Lower lobe of right lung (tissue), 2 donors: Measurements from ENCODE around the gene SNX10. TPM values are rescaled to one million over a fixed set of nuclear protein-coding genes. Genes with fewer than 3 reads are reported as not detected.
"Not testable (repeated sequence)": the region's sequence is repeated elsewhere in the genome, so short reads cannot be mapped to it uniquely, and the experiment has no call there.

Experiments
- ATAC-seq, 2 donors: fragments of 200-7000 bp; cut with Tn5 transposase; one replicate each; pipeline ENCODE4 v1.9.1; 2020 to 2022; ENCODE audit warnings: mild to moderate bottlenecking in 2 of 2, moderate library complexity in 2 of 2
- DNase-seq: peaks from one replicate; pipeline ENCODE4 v3.0.0-alpha.2; 2020
- H3K27ac ChIP-seq: fragments of 200-600 bp; one replicate; pipeline ENCODE4 v1.8.0; 2022
- H3K27me3 ChIP-seq: fragments of 200-600 bp; one replicate; pipeline ENCODE4 v1.8.0; 2022; ENCODE audit warnings: low read depth
- H3K36me3 ChIP-seq: fragments of 200-600 bp; one replicate; pipeline ENCODE4 v1.8.0; 2022; ENCODE audit warnings: mild to moderate bottlenecking
- H3K4me1 ChIP-seq: fragments of 200-600 bp; one replicate; pipeline ENCODE4 v1.8.0; 2022
- H3K4me3 ChIP-seq: fragments of 200-600 bp; one replicate; pipeline ENCODE4 v1.8.0; 2022; ENCODE audit warnings: mild to moderate bottlenecking
- H3K9me3 ChIP-seq: fragments of 200-600 bp; one replicate; pipeline ENCODE4 v1.8.0; 2022
- intact Hi-C: fragments of 100-400 bp; cut with DNase I; formaldehyde crosslinking; loops from one replicate; pipeline ENCODE4 v1.11.0; 2022
- total RNA-seq: library from RNA; stranded (reverse); fragmentation: NEBNext Ultra II Directional; extraction: Animal tissue kit (Norgen Biotek cat#: 25700); gene quantifications from one replicate; pipeline ENCODE4 v1.2.1, GENCODE V29; 2021
- TF ChIP-seq, protein P1 (sequence below): fragments of 200-600 bp; IDR thresholded peaks from one replicate; pipeline ENCODE4 v1.8.0; 2022; ENCODE audit warnings: antibody characterized with exemption, mild to moderate bottlenecking
- donor health status: DM: no; HTN: yes; CAD: no; lungs with severe emphysema.

Gene SNX10
- total RNA-seq, 1 donor from 2014 or later, result 85.1 TPM

DNA sequence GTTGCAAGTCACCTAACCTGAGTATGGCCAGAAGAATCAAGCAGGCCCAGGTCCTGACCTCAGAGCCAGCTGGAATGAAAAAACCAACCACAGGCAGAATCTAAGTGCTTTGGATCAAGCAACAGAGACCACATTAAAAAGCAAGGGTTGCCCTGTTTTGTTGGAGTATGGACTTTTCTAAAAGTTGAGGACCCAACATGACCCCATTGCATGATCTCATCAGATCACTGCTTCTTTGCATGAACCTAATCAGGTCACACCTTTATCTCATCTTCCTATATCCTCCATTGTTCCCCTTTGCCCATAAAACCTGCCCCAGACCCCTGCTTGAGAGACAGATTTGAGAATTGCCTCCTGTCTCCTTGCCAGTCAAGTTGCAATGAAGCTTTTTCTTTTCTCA is 11.6 kb upstream of the SNX10 start:
- Histone ChIP-seq H3K27me3 (no peaks in the 10 kb centered on the region), H3K27ac (no peak overlapping the region), H3K36me3 (no peaks in the 10 kb centered on the region), H3K9me3 (no peaks in the 10 kb centered on the region), H3K4me1 (no peaks in the 10 kb centered on the region), H3K4me3 (no peak overlapping the region)
- TF ChIP-seq, protein P1, sequence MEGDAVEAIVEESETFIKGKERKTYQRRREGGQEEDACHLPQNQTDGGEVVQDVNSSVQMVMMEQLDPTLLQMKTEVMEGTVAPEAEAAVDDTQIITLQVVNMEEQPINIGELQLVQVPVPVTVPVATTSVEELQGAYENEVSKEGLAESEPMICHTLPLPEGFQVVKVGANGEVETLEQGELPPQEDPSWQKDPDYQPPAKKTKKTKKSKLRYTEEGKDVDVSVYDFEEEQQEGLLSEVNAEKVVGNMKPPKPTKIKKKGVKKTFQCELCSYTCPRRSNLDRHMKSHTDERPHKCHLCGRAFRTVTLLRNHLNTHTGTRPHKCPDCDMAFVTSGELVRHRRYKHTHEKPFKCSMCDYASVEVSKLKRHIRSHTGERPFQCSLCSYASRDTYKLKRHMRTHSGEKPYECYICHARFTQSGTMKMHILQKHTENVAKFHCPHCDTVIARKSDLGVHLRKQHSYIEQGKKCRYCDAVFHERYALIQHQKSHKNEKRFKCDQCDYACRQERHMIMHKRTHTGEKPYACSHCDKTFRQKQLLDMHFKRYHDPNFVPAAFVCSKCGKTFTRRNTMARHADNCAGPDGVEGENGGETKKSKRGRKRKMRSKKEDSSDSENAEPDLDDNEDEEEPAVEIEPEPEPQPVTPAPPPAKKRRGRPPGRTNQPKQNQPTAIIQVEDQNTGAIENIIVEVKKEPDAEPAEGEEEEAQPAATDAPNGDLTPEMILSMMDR, result no peak
- intact Hi-C loops, result no loop called here
- DNase-seq (no peak), ATAC-seq (no peak)

DNA sequence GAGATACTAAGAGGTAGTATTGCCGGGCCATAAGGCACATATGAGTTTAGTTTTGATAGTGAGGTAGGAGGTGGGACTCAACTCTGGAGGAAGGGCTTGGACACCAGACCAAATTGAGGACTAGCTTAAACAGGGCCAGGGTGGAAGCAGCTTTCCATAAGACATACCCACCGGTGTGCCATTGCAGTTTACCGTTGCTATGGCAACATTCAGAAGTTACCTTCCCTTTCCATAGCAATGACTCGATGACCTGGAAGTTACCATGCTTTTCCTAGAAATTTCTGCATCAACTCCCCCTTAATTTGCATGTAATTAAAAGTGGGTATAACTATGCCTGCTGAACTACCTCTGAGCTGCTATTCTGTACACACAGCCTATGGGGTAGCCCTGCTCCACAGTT is 10.9 kb upstream of the SNX10 start:
- DNase-seq (no peak), ATAC-seq (no peak)
- H3K9me3 ChIP-seq, result no peaks in the 10 kb centered on the region
- H3K4me1 ChIP-seq, result no peaks in the 10 kb centered on the region
- TF ChIP-seq, protein P1, result no peak
- H3K4me3 ChIP-seq, result no peak overlapping the region
- no peaks in the 10 kb centered on the region for H3K27me3 ChIP-seq
- intact Hi-C loops, result no loop called here
- no peaks in the 10 kb centered on the region for H3K36me3 ChIP-seq
- H3K27ac ChIP-seq, result no peak overlapping the region

DNA sequence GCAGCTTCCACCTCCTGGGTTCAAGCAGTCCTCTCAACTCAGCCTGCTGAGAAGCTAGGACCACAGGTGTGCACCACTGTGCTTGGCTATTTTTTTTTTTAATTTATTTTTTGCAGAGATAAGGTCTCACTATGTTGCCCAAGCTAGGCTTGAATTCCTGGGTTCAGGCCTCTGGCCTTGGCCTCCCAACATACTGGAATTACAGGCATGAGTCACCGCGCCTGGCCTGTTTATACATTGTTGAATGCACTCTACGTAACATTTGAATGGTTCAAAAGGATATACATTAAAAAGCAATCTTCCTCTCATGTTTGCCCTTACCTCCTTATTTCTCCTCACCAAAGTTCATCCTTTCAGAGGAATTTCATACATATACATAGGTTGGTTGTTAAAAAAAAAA is 7.2 kb upstream of the SNX10 start:
- ATAC-seq (no peak), DNase-seq (no peak)
- H3K4me1 ChIP-seq, result no peaks in the 10 kb centered on the region
- TF ChIP-seq, protein P1, result no peak
- no peaks in the 10 kb centered on the region for H3K27me3 ChIP-seq
- H3K36me3 ChIP-seq, result no peaks in the 10 kb centered on the region
- H3K4me3 ChIP-seq, result no peak overlapping the region
- H3K9me3 ChIP-seq, result no peaks in the 10 kb centered on the region
- intact Hi-C loops, result no loop called here
- H3K27ac ChIP-seq, result no peak overlapping the region

DNA sequence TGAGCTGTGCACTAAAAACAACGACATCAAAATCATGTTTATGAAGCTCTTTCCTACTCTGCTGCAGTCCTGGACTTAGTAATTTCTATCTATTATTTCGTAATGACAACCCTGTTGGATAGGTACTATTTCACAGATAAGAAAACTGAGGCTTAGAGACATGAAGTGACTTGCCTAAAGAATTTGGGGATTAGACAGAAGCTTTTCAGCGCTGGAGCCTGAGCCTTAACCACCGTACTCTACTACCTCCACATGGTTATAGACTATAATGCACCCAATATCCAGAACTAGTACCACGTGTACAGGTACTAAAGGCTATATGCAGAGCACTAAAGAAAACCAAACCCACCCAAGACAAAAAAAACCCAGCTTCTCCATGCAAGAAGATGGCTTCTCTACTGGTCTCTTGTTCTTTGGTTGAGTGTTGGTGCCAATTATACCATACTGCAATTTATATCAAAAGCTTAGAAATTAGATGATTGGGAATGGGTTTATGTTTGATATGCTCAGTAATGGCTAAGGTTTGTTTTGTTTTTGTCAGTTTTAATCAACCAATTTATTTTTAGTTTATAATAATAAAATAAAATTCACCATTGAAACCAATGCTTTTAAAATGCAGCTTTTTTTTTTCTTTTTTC is 6.5 kb upstream of the SNX10 start:
- Histone ChIP-seq H3K4me3 (no peak overlapping the region), H3K4me1 (no peaks in the 10 kb centered on the region), H3K9me3 (no peaks in the 10 kb centered on the region), H3K36me3 (no peaks in the 10 kb centered on the region), H3K27me3 (no peaks in the 10 kb centered on the region), H3K27ac (no peak overlapping the region)
- DNase-seq (no peak), ATAC-seq (no peak)
- intact Hi-C loops, result no loop called here
- TF ChIP-seq, protein P1, result no peak

- no peak overlapping the region for H3K4me3 ChIP-seq
- no peak overlapping the region for H3K27ac ChIP-seq
- no peaks in the 10 kb centered on the region for H3K9me3 ChIP-seq
- DNase-seq, result no peak
- no peaks in the 10 kb centered on the region for H3K27me3 ChIP-seq
- ATAC-seq, result no peak
- no peaks in the 10 kb centered on the region for H3K36me3 ChIP-seq
- intact Hi-C loops, result no loop called here
- no peaks in the 10 kb centered on the region for H3K4me1 ChIP-seq
- TF ChIP-seq, protein P1, result no peak
These were observed 5.5 kb upstream of the SNX10 start for GRCh38 chr7:26286157-26286556.

DNA sequence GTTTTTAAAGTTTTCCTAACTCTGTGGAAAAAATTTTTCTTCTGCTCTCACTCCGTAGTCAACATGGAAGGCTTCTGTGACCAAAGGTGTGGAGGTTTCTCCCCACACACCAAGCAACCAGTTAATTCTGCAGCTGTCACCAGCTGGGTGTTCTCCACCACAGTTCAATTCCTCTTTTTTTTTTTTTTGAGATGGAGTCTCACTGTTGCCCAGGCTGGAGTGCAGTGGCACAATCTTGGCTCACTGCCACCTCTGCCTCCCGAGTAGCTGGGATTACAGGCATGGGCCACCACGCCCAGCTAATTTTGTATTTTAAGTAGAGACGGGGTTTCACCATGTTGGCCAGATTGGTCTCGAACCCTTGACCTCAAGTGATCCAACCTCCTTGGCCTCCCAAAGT is 3.5 kb upstream of the SNX10 start:
- H3K4me1 ChIP-seq, result peaks cover 11% of the 10 kb centered on the region
- H3K27ac ChIP-seq, H3K36me3 ChIP-seq, H3K9me3 ChIP-seq, ATAC-seq, H3K27me3 ChIP-seq, H3K4me3 ChIP-seq, intact Hi-C loops: not testable (repeated sequence)
- DNase-seq, result peak; percentile 68
